ENCODE results near the gene KITLG.

- TF ChIP-seq CTCF (IDR thresholded peaks at IDR 0.05): no peak
- no peak for TF ChIP-seq POLR2A (IDR thresholded peaks at IDR 0.05)
Measured at GRCh38 chr12:88472775-88473174, 107.5 kb downstream of the KITLG start.
